H54 (cell line): ENCODE measurements around the gene NAA16.

Experiments used
- DNase-seq: peaks from one replicate; pipeline ENCODE4 v3.0.0; 2011; ENCODE audit warnings: low spot score, mixed read lengths; ENCODE audit not compliant: insufficient read length
- FAIRE-seq: peaks from 3 replicates; lab custom pipeline; 2011; peaks lifted over from hg19 to GRCh38; lab: Jason Lieb, UNC
- POLR2A ChIP-seq: IDR thresholded peaks from 2 replicates; pipeline ENCODE4 v1.6.1; 2011; ENCODE audit warnings: low read depth, mild to moderate bottlenecking, low read length

NAA16 gene

GRCh38 chr13:41398494-41399170 is 87.6 kb downstream of the NAA16 start:
- FAIRE-seq (no peak), DNase-seq (no peak)
- TF ChIP-seq POLR2A = no peak

GRCh38 chr13:41401366-41401765 is 90.3 kb downstream of the NAA16 start:
- no peak for DNase-seq
- FAIRE-seq = no peak
- no peak for TF ChIP-seq POLR2A

GRCh38 chr13:41402691-41403511 is 91.8 kb downstream of the NAA16 start:
- no peak for TF ChIP-seq POLR2A
- FAIRE-seq (no peak), DNase-seq (no peak)

GRCh38 chr13:41403983-41404382 is 92.9 kb downstream of the NAA16 start:
- no peak for TF ChIP-seq POLR2A
- DNase-seq (no peak), FAIRE-seq (no peak)

GRCh38 chr13:41405367-41405766 is 94.3 kb downstream of the NAA16 start:
- FAIRE-seq = no peak
- no peak for DNase-seq
- no peak for TF ChIP-seq POLR2A

- FAIRE-seq (no peak), DNase-seq (no peak)
- TF ChIP-seq POLR2A = no peak
Measured at GRCh38 chr13:41407380-41407779, 96.3 kb downstream of the NAA16 start.

GRCh38 chr13:41408121-41408520 is 97.1 kb downstream of the NAA16 start:
- TF ChIP-seq POLR2A = no peak
- DNase-seq (no peak), FAIRE-seq (no peak)

- no peak for DNase-seq
- no peak for TF ChIP-seq POLR2A
- no peak for FAIRE-seq
Measured at GRCh38 chr13:41408746-41409145, 97.7 kb downstream of the NAA16 start.

- no peak for TF ChIP-seq POLR2A
- FAIRE-seq (no peak), DNase-seq (no peak)
Measured at GRCh38 chr13:41409611-41410010, 98.5 kb downstream of the NAA16 start.

GRCh38 chr13:41411060-41411459 is 100.0 kb downstream of the NAA16 start:
- DNase-seq (no peak), FAIRE-seq (no peak)
- TF ChIP-seq POLR2A = no peak

GRCh38 chr13:41411522-41411921 is 100.5 kb downstream of the NAA16 start:
- no peak for FAIRE-seq

GRCh38 chr13:41413872-41414271 is 102.8 kb downstream of the NAA16 start:
- no peak for DNase-seq
- no peak for TF ChIP-seq POLR2A
- FAIRE-seq = no peak

More at GRCh38 chr13:41411522-41411921, 100.5 kb downstream of the NAA16 start:
- no peak for DNase-seq
- TF ChIP-seq POLR2A = no peak

GRCh38 chr13:41416276-41416675 is 105.2 kb downstream of the NAA16 start:
- TF ChIP-seq POLR2A = no peak
- DNase-seq (no peak), FAIRE-seq (no peak)

GRCh38 chr13:41418027-41418426 is 107.0 kb downstream of the NAA16 start:
- DNase-seq (no peak), FAIRE-seq (no peak)
- no peak for TF ChIP-seq POLR2A
